Uterus (tissue), 2 donors: ENCODE measurements around the gene ECI1.

Source experiments
- POLR2A ChIP-seq, 2 donors: fragments of 450-650 bp; IDR thresholded peaks; one replicate each; pipeline ENCODE4 v1.6.1; 2016; ENCODE audit warnings: antibody characterized with exemption in 2 of 2, mild to moderate bottlenecking in 1 of 2, moderate library complexity in 1 of 2
- TF ChIP-seq, protein P1 (sequence below), 4 experiments: fragments of 200-600 bp in 2 of 4; fragments of 450-650 bp in 2 of 4; sonication (generic) in 2 of 4; IDR thresholded peaks; one replicate each; pipeline ENCODE4 v1.5.1; 2016 to 2019; ENCODE audit warnings: antibody characterized with exemption in 4 of 4, mild to moderate bottlenecking in 2 of 4, moderate library complexity in 1 of 4

DNA sequence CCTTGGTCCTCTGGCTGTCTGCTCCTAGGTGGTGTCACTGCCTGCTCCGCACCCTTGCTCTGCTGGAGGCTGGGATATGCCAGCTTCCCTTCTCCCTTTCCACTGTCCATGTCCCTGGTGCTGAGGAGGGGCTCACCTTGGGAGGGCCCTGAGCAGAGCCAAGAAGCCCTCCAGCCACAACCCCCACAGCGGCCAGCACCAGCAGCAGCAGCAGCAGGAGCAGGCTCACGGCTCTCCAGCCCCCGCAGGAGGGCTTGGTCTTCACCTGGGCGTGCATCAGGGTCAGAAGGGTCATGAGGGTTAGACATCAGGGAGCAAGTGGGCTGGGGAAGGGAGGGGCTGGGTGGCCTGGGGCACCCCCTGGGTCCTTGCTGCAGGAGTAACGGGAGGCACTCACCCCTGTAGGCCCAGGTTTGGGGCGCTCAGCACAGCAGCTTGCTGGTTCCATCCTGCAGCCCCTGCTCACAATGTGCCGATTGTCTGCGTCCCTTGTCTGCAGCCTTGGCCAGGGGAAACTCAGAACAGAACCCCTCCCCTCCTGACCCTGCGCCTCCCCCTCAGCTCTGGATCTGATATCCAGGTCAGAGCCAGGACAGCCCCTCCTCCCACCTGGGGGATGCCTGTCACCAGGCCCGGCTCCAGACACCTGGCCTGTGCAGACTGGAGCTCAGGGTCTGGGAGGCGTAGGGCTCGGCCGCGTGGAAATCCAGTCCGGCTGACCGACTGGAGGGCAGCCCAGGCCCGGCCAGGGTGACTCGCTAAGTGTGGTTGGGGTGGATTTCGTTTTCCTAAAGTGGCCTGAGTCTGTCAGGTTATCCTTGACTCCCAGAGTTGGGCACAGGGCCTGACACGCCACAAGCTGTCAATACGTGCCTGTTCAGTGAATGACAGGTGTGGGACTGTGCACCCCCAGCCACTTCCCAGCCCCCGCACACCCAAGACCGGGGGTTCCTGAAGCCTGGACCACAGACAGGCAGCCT, 40.7 kb downstream of the ECI1 start, which contains the start of gene BRICD5:
- TF ChIP-seq, protein P1, sequence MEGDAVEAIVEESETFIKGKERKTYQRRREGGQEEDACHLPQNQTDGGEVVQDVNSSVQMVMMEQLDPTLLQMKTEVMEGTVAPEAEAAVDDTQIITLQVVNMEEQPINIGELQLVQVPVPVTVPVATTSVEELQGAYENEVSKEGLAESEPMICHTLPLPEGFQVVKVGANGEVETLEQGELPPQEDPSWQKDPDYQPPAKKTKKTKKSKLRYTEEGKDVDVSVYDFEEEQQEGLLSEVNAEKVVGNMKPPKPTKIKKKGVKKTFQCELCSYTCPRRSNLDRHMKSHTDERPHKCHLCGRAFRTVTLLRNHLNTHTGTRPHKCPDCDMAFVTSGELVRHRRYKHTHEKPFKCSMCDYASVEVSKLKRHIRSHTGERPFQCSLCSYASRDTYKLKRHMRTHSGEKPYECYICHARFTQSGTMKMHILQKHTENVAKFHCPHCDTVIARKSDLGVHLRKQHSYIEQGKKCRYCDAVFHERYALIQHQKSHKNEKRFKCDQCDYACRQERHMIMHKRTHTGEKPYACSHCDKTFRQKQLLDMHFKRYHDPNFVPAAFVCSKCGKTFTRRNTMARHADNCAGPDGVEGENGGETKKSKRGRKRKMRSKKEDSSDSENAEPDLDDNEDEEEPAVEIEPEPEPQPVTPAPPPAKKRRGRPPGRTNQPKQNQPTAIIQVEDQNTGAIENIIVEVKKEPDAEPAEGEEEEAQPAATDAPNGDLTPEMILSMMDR (IDR thresholded peaks at IDR 0.05) = no peak
- no peak for TF ChIP-seq POLR2A (IDR thresholded peaks at IDR 0.05)
